Spleen (tissue), 7 donors: ENCODE results near the gene NUP88.

Source experiments
- CTCF ChIP-seq, 11 experiments: fragments of 200-600 bp in 7 of 11; fragments of 450-650 bp in 4 of 11; sonication (generic) in 4 of 11; IDR thresholded peaks in 8 of 11; conservative IDR thresholded peaks in 3 of 11; 1 replicate in 7 of 11; 2 replicates in 4 of 11; pipeline versions ENCODE4 v1.4.0 to v1.8.0; 2016 to 2021; ENCODE audit warnings: antibody characterized with exemption in 11 of 11, inconsistent platforms in 4 of 11, mild to moderate bottlenecking in 1 of 11
- POLR2AphosphoS5 ChIP-seq, 3 donors: sonication (generic); formaldehyde crosslinking; IDR thresholded peaks; one replicate each; pipeline ENCODE4 v1.5.1; 2017; ENCODE audit warnings: antibody characterized with exemption in 3 of 3
- donor health status: DM: no; HTN: no; CAD: no; lungs with moderate emphysema.
- donor health status: DM: no; HTN: no; CAD: no.
- donor health status: DM: no; HTN: no; CAD: no.

GRCh38 chr17:5365831-5366230 is 53.6 kb downstream of the NUP88 start:
- TF ChIP-seq POLR2AphosphoS5 (IDR thresholded peaks at IDR 0.05) (no peak), CTCF (IDR thresholded peaks at IDR 0.05 in 8 of 11, conservative IDR thresholded peaks at IDR 0.05 in 3 of 11) (no peak)
